ENCODE measurements around the gene ISCA2.

Gene ISCA2

GRCh38 chr14:74521756-74522155 is 28.2 kb downstream of the ISCA2 start:
- no peak overlapping the region for H3K27ac ChIP-seq (ENCODE audit: low read depth, low read length)
- H3K4me3 ChIP-seq (ENCODE audit: low read length), result no peak overlapping the region
- H3K36me3 ChIP-seq (ENCODE audit: insufficient read depth, low read length), result no peaks in the 10 kb centered on the region
- H3K9ac ChIP-seq (ENCODE audit: low read depth, low read length), result no peak overlapping the region
- WGBS, result 91% methylated on average over 9 of the region's 10 CpGs
- no peaks in the 10 kb centered on the region for H3K27me3 ChIP-seq (ENCODE audit: insufficient read depth, low read length)
- H3K9me3 ChIP-seq (ENCODE audit: insufficient read depth, low read depth, low read length), result no peaks in the 10 kb centered on the region
- peaks cover 4% of the 10 kb centered on the region; the same call in 1 of the 2 replicates for H3K4me1 ChIP-seq (ENCODE audit: insufficient read depth, low read length)

DNA sequence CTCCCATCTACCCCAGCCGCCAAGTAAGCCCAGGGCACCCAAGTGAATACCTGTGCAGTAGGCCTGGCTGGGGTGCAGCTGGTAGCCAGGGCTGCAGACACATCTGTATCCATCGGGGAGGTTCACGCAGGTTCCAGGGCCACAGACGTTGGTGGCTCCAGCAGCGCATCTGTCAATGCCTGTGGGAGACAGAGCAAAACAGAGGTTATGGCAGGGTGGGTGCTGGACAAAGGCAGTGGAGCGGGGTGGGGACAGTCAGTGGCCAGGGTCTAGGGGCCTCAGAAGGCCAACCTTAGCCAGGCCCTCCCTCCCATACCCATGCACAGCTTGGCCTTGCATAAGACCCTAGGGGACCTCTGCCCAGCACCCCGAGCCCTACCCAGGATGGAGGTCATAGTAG is 29.2 kb downstream of the ISCA2 start:
- H3K4me1 ChIP-seq (ENCODE audit: insufficient read depth, low read length), result no peaks in the 10 kb centered on the region
- 93% methylated on average over 7 of the region's 7 CpGs for WGBS

DNA sequence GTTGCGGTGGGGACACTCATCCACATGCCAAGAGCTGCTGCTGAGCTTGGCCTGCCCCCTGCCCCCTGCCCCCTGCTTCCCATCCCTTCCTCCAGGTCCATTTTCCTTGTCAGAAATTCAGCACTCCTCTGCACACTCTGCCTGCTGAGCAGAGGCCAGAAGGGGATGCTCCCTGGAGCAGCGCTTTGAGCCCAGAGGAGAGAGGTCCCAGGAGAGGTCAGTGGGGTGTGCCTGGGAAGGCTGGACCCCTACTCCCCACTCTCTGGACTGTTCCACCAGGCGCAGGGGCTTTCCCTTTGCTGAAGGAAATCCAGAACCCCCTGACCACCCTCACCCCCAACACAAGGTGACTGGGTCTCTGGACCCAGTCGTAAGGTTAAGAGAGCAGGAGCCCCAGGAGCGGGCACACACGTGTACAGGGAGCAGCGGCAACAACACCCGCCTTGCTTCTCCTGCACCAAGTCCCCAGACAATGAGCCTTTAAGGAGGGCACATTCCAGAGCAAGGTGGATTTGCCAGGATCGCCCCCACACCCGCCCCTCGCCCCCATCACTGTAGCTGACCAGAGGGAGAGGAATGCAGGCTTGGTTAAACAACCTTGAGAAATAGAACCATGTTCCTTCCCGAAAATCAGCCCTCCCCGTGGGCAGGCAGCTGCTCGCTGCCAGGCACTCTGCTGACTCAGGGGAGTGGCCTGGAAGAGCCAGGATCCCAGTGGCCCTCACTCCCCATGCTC is 30.7 kb downstream of the ISCA2 start:
- Histone ChIP-seq H3K4me1 (ENCODE audit: insufficient read depth, low read length) (no peaks in the 10 kb centered on the region), H3K27ac (ENCODE audit: low read depth, low read length) (no peak overlapping the region), H3K4me3 (ENCODE audit: low read length) (no peak overlapping the region), H3K27me3 (ENCODE audit: insufficient read depth, low read length) (no peaks in the 10 kb centered on the region), H3K36me3 (ENCODE audit: insufficient read depth, low read length) (no peaks in the 10 kb centered on the region), H3K9me3 (ENCODE audit: insufficient read depth, low read depth, low read length) (no peaks in the 10 kb centered on the region), H3K9ac (ENCODE audit: low read depth, low read length) (no peak overlapping the region)
- WGBS, result 82% methylated on average over 14 of the region's 14 CpGs

More for the DNA sequence above, 29.2 kb downstream of the ISCA2 start:
- no peak overlapping the region for H3K4me3 ChIP-seq (ENCODE audit: low read length)
- H3K9ac ChIP-seq (ENCODE audit: low read depth, low read length), result no peak overlapping the region
- H3K36me3 ChIP-seq (ENCODE audit: insufficient read depth, low read length), result no peaks in the 10 kb centered on the region
- H3K27me3 ChIP-seq (ENCODE audit: insufficient read depth, low read length), result no peaks in the 10 kb centered on the region
- H3K27ac ChIP-seq (ENCODE audit: low read depth, low read length), result no peak overlapping the region
- H3K9me3 ChIP-seq (ENCODE audit: insufficient read depth, low read depth, low read length), result no peaks in the 10 kb centered on the region

DNA sequence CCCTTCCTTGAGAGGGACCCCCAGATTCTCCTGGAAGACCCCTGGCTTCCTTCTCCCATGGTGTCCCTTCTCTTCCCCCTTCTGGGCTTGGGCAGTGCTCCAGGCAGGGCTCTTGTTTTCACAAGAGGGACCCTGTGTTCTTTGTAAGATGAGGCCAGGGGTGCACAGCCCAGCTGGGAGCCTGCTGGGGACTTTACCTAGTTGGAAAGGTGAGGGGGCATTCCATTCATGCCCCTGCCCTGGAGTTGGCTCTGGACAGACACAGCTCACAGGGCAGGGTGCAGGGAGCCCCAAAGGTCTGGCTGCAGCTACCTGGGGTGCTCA is 31.2 kb downstream of the ISCA2 start:
- no peaks in the 10 kb centered on the region for H3K36me3 ChIP-seq (ENCODE audit: insufficient read depth, low read length)
- H3K9ac ChIP-seq (ENCODE audit: low read depth, low read length), result no peak overlapping the region
- no peaks in the 10 kb centered on the region for H3K27me3 ChIP-seq (ENCODE audit: insufficient read depth, low read length)
- no peak overlapping the region for H3K4me3 ChIP-seq (ENCODE audit: low read length)
- no peaks in the 10 kb centered on the region for H3K9me3 ChIP-seq (ENCODE audit: insufficient read depth, low read depth, low read length)
- H3K27ac ChIP-seq (ENCODE audit: low read depth, low read length), result no peak overlapping the region
- no peaks in the 10 kb centered on the region for H3K4me1 ChIP-seq (ENCODE audit: insufficient read depth, low read length)

GRCh38 chr14:74525361-74525851 is 31.8 kb downstream of the ISCA2 start:
- Histone ChIP-seq H3K9me3 (ENCODE audit: insufficient read depth, low read depth, low read length) (no peaks in the 10 kb centered on the region), H3K9ac (ENCODE audit: low read depth, low read length) (no peak overlapping the region), H3K27me3 (ENCODE audit: insufficient read depth, low read length) (no peaks in the 10 kb centered on the region), H3K27ac (ENCODE audit: low read depth, low read length) (no peak overlapping the region), H3K36me3 (ENCODE audit: insufficient read depth, low read length) (no peaks in the 10 kb centered on the region), H3K4me1 (ENCODE audit: insufficient read depth, low read length) (no peaks in the 10 kb centered on the region), H3K4me3 (ENCODE audit: low read length) (no peak overlapping the region)
- WGBS, result 76% methylated on average over 4 of the region's 4 CpGs

DNA sequence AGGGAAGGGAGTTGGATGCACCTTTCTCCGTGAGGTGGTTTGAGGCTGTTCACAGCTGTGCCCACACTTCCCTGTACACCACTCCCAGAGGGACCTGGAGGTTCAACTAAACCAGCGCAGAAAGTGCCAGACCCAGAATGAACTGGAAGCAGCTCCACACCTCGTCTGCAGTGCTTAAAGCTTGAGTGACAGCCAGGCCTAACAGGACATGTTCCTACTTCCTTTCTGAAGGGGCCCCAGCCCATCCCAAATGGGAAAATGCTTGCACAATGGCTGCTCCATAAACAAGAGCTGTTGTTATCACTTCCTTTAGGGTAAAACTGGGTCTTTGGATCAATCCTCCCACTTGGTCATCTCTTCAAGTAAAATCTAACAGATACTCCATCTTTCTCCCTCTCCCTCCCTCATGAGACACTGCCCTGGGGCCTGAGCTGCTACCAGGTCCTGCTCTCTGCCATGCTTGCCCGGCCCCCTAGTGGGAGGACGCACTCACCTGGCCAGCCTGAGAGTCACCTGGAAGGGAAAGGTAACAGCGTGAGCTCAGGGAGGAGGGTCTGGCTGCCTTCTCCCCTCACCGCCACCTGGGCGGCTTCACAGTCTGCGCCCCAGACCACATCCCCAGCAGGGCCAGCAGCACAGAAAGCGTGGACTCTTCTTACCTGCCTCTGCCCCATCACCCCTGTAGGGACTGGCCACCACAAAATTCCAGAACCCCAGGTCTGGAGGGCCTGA is 33.5 kb downstream of the ISCA2 start:
- no peaks in the 10 kb centered on the region for H3K27me3 ChIP-seq (ENCODE audit: insufficient read depth, low read length)
- H3K36me3 ChIP-seq (ENCODE audit: insufficient read depth, low read length), result no peaks in the 10 kb centered on the region
- H3K4me3 ChIP-seq (ENCODE audit: low read length), result no peak overlapping the region
- H3K9me3 ChIP-seq (ENCODE audit: insufficient read depth, low read depth, low read length), result no peaks in the 10 kb centered on the region
- no peak overlapping the region for H3K27ac ChIP-seq (ENCODE audit: low read depth, low read length)
- WGBS, result 88% methylated on average over 10 of the region's 10 CpGs
- no peaks in the 10 kb centered on the region for H3K4me1 ChIP-seq (ENCODE audit: insufficient read depth, low read length)
- no peak overlapping the region for H3K9ac ChIP-seq (ENCODE audit: low read depth, low read length)

DNA sequence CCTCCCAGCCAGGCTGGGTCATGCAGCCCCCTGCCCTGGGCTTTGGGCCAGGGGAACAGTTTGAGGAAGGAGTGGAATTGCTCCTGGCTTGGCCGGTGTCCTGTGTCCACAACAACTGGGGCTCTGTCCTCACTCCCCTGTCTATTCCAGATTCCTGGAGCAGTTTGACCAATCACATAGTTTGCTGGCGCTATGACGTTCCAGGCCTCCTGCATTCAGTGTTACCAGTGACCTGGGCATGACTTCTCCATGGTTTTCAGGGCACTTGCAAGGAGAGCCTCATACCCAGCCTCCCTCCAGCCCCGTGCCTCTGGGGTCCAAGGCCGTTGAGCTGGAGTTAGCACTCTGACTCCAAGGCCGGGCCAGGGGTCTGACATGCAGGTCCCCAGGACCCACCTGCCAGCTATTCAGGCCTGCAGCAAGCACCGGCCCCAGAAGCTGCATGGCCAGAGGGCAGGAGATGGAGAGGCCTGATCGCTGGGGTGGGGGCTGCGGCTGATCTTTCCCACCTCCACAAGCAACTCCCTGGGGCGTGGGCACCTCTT is 34.2 kb downstream of the ISCA2 start:
- H3K27ac ChIP-seq (ENCODE audit: low read depth, low read length), result no peak overlapping the region
- WGBS, result 87% methylated on average over 9 of the region's 10 CpGs
- no peaks in the 10 kb centered on the region for H3K9me3 ChIP-seq (ENCODE audit: insufficient read depth, low read depth, low read length)
- H3K4me1 ChIP-seq (ENCODE audit: insufficient read depth, low read length), result no peaks in the 10 kb centered on the region
- H3K9ac ChIP-seq (ENCODE audit: low read depth, low read length), result no peak overlapping the region
- H3K4me3 ChIP-seq (ENCODE audit: low read length), result no peak overlapping the region
- no peaks in the 10 kb centered on the region for H3K36me3 ChIP-seq (ENCODE audit: insufficient read depth, low read length)
- H3K27me3 ChIP-seq (ENCODE audit: insufficient read depth, low read length), result no peaks in the 10 kb centered on the region

DNA sequence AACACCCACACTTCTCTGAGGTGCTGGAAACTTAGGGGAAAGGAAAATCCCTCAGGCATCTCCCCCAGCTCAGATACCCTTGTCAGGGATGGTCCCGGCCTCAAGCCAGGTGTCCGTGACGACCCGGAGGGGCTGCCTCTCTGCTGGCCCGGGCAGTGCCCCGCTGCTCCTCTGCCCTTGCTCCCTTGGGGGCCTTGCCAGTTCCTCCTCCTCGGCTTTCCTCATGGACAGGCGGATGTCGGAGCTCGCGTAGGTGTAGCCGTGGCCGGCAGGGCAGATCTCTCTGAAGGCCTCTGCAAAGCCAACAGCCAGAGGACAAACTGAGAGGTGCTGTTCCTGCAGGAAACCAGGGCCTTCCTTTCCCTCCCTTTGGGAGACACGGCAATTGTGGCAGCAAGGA is 34.8 kb downstream of the ISCA2 start:
- Histone ChIP-seq H3K9ac (ENCODE audit: low read depth, low read length) (no peak overlapping the region), H3K4me3 (ENCODE audit: low read length) (no peak overlapping the region), H3K9me3 (ENCODE audit: insufficient read depth, low read depth, low read length) (no peaks in the 10 kb centered on the region), H3K36me3 (ENCODE audit: insufficient read depth, low read length) (no peaks in the 10 kb centered on the region), H3K27ac (ENCODE audit: low read depth, low read length) (no peak overlapping the region), H3K27me3 (ENCODE audit: insufficient read depth, low read length) (no peaks in the 10 kb centered on the region), H3K4me1 (ENCODE audit: insufficient read depth, low read length) (no peaks in the 10 kb centered on the region)
- WGBS, result 93% methylated on average over 14 of the region's 14 CpGs

GRCh38 chr14:74528886-74529285 is 35.3 kb downstream of the ISCA2 start:
- no peaks in the 10 kb centered on the region for H3K4me1 ChIP-seq (ENCODE audit: insufficient read depth, low read length)
- no peaks in the 10 kb centered on the region for H3K27me3 ChIP-seq (ENCODE audit: insufficient read depth, low read length)
- H3K4me3 ChIP-seq (ENCODE audit: low read length), result no peak overlapping the region
- no peaks in the 10 kb centered on the region for H3K36me3 ChIP-seq (ENCODE audit: insufficient read depth, low read length)
- H3K27ac ChIP-seq (ENCODE audit: low read depth, low read length), result no peak overlapping the region
- H3K9me3 ChIP-seq (ENCODE audit: insufficient read depth, low read depth, low read length), result no peaks in the 10 kb centered on the region
- 93% methylated on average over 10 of the region's 10 CpGs for WGBS
- no peak overlapping the region for H3K9ac ChIP-seq (ENCODE audit: low read depth, low read length)

- Histone ChIP-seq H3K9me3 (ENCODE audit: insufficient read depth, low read depth, low read length) (no peaks in the 10 kb centered on the region), H3K27ac (ENCODE audit: low read depth, low read length) (no peak overlapping the region), H3K4me3 (ENCODE audit: low read length) (no peak overlapping the region), H3K4me1 (ENCODE audit: insufficient read depth, low read length) (no peaks in the 10 kb centered on the region), H3K36me3 (ENCODE audit: insufficient read depth, low read length) (no peaks in the 10 kb centered on the region), H3K9ac (ENCODE audit: low read depth, low read length) (no peak overlapping the region), H3K27me3 (ENCODE audit: insufficient read depth, low read length) (no peaks in the 10 kb centered on the region)
- WGBS, result 74% methylated on average over 2 of the region's 3 CpGs
Measured at GRCh38 chr14:74531006-74531405, 37.4 kb downstream of the ISCA2 start.

GRCh38 chr14:74531467-74531866 is 37.9 kb downstream of the ISCA2 start:
- H3K9me3 ChIP-seq (ENCODE audit: insufficient read depth, low read depth, low read length), result no peaks in the 10 kb centered on the region
- no peaks in the 10 kb centered on the region for H3K4me1 ChIP-seq (ENCODE audit: insufficient read depth, low read length)
- 52% methylated on average over 5 of the region's 5 CpGs for WGBS
- no peak overlapping the region for H3K4me3 ChIP-seq (ENCODE audit: low read length)
- no peaks in the 10 kb centered on the region for H3K27me3 ChIP-seq (ENCODE audit: insufficient read depth, low read length)
- no peaks in the 10 kb centered on the region for H3K36me3 ChIP-seq (ENCODE audit: insufficient read depth, low read length)
- no peak overlapping the region for H3K27ac ChIP-seq (ENCODE audit: low read depth, low read length)
- H3K9ac ChIP-seq (ENCODE audit: low read depth, low read length), result no peak overlapping the region
